HTR-8/SVneo (cell line): ENCODE data around the gene CIAO2B.
A peak's percentile ranks its signal among the peaks of the same experiment; 100 is the strongest.
"Not testable (repeated sequence)": the region's sequence is repeated elsewhere in the genome, so short reads cannot be mapped to it uniquely, and the experiment has no call there.

Experiments
- DNase-seq: peaks from one replicate; pipeline ENCODE4 v3.0.0; 2011; ENCODE audit warnings: low spot score, mixed read lengths; ENCODE audit not compliant: insufficient read length
- FAIRE-seq: peaks from 2 replicates; lab custom pipeline; 2011; peaks lifted over from hg19 to GRCh38; lab: Jason Lieb, UNC

CIAO2B gene

DNA sequence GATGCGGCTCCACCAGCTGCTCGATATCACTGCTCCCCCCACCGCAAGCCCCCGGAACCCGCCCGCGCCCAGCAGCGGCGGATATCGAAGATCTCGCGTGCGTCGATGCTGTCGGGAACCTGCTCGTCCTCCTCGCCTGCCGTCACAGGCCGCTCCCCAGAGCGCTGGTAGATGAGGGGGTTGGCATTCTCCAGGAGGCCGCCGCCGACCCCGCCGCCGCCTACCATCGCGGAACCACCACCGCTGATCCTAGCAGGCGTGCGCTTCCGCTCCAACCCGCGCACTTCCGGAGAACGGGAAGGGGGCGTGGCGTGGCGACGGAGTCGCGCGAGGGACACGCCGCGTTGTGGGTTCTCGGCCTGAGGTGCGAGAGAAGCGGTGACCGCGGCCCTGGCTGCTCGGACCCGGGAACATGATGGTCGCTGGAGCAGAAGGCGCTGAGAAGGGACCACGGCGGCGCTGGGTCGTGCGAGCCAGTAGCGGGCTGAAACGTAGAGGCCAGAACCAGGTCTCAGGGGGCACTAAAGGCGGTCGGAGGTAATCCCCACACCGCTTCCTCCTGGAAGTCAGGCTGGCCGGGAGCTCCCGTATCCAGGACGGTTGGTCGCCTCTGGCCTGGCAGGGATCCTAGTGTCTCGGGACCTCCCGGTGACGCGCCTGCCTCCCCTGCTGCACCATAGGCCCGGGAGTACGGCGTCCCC lies at the start of gene CIAO2B:
Gene CIAO2B, minus strand, starts transcription at position 265 of the 701 bp plus-strand sequence. Its CDS starts 38 bp downstream, at position 227.
- FAIRE-seq, result peak; percentile 99
- peak; percentile 87 for DNase-seq

DNA sequence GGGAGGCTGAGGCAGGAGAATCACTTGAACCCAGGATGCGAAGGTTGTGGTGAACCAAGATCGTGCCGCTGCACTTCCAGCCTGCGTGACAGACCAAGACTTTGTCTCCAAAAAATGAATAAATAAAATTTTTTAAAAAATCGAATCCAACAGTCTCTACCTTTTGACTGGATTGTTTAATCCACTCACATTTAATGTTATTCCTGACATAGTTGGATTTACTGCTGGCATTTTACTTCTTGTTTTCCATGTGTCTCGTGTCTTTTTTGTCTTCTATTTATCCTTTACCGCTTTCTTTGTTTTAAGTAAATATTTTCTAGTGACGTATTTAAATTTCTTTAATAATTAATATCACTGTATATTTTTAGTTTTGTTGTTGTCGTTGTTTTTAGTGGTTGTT lies 48.8 kb upstream of the CIAO2B start:
- DNase-seq (no peak), FAIRE-seq (no peak)

DNA sequence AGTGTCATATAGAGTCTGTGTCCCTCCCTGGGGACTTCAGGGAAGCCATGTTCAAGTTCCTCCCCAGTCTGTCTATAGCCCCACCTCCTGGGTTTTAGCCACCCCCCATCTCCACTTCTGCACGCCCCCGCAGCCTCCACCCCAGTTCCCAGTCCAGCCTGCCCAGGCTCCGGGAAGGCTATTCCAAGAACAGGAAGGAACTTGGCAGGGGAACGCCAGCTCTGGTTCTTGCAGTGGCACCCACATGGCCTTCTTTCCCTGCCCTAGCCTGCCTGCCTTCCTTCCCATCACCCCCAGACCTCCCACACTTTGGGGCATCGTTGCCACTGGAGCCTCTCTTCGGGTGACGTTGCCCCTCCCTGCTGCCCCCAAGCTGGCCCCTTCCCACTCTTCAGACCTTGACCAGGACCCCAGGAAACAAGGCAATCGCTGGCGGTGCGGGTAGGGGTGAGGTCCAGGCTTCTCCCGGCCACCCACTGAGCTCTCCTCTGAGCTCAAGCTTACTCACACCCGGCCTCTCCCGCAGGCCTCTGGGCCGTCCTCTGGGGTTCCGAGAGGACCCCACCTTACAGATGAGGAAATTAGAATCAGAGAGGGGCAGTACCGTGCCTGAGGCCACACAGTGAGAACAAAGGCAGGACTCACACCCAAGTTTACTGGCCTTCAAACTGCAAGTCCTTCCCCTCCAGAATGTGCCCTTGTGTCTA lies 45.0 kb upstream of the CIAO2B start:
- FAIRE-seq (no peak), DNase-seq (no peak)

DNA sequence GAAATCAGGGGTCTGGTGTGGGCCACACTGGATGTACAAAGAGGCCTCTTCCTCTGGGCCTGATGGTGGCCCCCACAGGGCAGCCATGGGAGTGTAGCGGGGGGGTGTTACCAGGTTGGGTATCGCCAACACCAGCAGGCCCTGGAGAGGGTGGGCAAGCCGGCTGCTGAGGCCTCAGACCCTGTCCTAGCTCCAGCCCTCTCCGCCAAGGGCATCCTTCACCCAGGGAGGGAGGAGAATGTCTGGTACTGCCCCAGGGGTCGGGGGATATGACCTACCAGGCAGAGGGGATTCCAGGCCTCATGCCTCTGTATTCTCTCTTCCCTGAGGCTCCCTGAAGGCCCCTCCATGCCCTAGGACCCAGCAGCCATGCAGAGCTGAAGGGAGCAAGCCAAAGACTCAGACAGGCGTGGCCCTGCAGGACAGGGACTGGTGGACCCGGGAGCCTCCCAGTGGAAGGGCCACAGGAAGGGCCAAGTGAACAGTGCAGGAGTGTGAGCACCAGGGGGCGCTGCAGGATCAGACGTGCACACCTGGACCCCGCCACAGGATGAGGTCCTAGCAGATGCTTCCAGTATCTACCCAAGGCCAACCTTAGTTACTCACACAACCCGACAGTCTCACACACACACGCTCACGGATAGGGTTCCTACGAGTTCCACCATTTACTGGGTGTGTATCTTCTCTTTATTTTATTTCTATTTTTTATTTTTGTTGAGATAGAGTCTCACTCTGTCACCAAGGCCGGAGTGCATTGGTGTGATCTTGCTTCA lies 43.3 kb upstream of the CIAO2B start:
- DNase-seq, result peak; percentile 93
- FAIRE-seq, result peak; percentile 90

DNA sequence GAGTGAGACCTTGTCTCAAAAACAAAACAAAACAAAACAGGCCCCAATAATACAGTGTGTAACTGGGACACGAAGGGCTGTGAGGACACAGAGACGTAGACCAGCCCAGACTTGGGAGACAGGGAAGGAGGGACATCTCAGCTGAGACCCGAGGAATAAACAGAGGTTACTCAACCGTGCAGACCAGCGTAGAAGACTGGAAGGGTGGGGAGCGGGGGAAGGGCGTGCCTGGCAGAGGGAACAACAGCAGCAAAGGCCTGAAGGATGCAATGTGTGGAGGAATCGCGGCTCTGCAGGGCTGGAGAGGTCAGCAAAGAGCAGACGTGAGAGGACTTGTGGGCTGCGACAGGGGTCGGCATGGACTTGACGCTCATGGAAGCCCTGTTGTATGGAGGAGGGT lies 42.5 kb upstream of the CIAO2B start:
- FAIRE-seq, result no peak

DNA sequence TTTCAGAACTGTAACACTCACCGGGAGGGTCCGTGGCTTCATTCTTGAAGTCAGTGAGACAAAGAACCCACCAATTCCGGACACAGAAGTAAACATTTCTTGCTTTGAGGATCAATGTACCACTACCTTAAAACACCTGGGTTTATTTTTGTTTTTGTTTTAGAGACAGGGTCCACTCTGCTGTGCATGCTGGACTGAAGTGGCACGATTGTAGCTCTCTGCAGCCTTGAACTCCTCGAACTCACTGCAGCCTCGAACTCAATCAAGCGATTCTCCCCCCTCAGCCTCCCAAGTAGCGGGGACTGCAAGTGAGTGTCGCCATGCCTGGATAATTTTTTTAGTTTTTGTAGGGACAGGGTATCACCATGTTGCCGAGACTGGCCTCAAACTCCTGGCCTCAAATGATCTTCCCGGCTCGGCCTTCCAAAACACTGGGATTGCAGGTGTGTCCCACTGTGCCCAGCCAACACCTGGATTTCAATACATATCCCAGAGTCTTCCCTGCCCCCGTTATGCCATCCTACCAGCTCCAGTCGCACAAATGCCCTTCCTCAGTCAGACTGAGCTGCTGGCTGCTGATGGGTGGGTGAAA lies 41.2 kb upstream of the CIAO2B start:
- FAIRE-seq, result no peak

More for the DNA sequence above, 42.5 kb upstream of the CIAO2B start:
- DNase-seq, result no peak

DNA sequence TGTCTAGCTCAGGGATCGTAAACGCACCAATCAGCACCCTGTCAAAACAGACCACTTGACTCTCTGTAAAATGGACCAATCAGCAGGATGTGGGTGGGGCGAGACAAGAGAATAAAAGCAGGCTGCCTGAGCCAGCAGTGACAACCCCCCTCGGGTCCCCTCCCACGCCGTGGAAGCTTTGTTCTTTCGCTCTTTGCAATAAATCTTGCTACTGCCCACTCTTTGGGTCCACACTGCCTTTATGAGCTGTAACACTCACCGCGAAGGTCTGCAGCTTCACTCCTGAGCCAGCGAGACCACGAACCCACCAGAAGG lies 40.7 kb upstream of the CIAO2B start:
- not testable (repeated sequence) for DNase-seq, FAIRE-seq

More for the DNA sequence above, 41.2 kb upstream of the CIAO2B start:
- DNase-seq, result no peak

DNA sequence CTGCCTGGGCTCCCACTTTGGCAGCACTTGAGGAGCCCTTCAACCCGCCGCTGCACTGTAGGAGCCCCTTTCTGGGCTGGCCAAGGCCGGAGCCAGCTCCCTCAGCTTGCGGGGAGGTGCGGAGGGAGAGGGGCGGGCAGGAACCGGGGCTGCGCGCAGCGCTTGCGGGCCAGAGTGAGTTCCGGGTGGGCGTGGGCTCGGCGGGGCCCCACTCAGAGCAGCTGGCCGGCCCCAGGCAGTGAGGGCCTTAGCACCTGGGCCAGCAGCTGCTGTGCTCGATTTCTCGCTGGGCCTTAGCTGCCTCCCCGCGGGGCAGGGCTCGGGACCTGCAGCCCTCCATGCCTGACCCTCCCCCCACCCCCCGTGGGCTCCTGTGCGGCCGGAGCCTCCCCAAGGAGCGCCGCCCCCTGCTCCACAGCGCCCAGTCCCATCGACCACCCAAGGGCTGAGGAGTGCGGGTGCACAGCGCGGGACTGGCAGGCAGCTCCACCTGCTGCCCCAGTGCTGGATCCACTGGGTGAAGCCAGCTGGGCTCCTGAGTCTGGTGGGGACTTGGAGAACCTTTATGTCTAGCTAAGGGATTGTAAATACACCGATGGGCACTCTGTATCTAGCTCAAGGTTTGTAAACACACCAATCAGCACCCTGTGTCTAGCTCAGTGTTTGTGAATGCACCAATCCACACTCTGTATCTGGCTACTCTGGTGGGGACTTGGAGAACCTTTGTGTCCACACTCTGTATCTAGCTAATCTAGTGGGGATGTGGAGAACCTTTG lies 40.1 kb upstream of the CIAO2B start:
- DNase-seq, FAIRE-seq: not testable (repeated sequence)

DNA sequence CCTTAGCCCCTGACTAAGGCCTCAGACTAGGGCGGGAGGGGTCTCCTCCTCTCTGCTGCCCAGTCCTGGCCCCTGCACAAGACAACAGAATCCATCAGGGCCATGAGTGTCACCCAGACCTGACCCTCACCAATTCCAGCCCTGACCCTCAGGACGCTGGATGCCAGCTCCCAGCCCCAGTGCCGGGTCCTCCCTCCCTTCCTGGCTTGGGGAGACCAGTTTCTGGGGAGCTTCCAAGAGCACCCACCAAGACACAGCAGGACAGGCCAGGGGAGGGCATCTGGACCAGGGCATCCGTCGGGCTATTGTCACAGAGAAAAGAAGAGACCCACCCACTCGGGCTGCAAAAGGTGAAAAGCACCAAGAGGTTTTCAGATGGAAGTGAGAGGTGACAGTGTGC lies 39.5 kb upstream of the CIAO2B start:
- no peak for FAIRE-seq
- DNase-seq, result no peak

DNA sequence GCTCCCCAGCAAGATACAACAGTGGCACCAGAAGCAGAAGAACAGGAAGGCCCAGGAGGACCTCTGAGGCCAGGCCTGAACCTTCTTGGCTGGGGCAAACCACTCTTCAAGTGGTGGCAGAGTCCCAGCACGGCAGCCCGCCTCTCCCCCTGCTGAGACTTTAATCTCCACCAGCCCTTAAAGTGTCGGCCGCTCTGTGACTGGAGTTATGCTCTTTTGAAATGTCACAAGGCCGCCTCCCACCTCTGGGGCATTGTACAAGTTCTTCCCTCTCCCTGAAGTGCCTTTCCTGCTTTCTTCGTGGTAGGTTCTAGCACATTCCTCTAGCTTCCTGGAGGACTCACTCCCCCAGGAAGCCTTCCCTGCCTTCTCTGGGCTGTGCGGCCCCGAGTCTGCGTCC lies 38.8 kb upstream of the CIAO2B start:
- no peak for FAIRE-seq
- no peak for DNase-seq

DNA sequence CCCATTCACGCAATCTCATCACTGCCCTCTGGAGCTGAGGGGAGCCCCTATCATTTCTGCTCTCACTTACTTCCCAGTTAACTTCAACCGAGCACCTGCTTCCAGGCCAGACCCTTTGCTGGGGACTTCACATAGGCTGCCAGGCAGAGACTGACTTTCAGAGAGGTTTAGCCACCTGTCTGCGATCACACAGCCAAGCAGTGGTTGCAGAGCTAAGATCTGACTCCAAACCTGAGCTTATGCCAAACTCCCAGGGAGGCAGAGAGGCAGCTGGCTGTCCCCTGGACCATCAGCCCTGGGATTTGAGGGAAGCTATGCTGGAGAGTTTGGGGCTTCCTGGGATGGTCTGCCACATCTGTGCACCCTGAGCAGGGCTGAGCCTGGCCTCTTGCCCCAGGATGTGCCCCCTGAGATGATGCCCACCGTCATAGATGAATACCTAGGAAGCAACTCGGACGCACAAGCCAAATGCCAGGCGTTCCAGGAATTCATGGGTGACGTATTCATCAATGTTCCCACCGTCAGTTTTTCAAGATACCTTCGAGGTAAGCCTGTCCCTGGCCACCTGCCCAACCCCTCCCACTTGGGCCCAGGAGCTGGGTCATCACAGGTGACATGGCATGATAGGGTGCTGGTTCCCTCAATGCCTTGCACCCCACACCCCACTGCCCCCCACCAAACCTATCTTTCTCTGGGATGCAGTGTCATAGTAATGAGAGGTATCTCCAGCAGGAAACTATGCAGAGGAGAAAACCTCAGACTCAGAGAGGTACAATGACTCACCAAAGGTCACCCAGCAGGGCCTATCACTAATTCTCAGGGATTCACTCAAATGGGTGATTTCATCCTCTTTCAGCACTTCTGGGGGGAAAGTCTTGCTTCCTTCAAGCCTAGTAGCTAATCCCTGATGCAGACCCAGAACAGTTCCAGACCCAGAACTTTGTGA lies 36.8 kb upstream of the CIAO2B start:
- peak; percentile 87 for FAIRE-seq
- DNase-seq, result peak; percentile 41

DNA sequence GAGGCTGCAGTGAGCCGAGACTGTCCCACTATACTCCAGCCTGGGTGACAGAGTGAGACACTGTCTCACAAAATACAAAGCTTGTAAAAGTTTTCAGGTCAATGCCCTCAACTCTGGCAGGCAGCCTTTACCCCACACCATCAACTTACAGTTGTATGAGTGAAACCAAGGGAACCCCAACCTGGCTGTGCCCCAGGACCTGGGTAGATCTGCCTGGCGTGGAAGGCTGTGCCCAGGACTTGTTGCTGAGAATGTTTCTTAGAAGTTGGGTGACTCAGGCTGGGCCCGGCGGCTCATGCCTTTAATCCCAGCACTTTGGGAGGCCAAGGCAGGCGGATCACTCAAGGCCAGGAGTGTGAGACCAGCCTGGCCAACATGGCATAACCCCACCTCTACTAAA lies 34.6 kb upstream of the CIAO2B start:
- DNase-seq (no peak), FAIRE-seq (no peak)

DNA sequence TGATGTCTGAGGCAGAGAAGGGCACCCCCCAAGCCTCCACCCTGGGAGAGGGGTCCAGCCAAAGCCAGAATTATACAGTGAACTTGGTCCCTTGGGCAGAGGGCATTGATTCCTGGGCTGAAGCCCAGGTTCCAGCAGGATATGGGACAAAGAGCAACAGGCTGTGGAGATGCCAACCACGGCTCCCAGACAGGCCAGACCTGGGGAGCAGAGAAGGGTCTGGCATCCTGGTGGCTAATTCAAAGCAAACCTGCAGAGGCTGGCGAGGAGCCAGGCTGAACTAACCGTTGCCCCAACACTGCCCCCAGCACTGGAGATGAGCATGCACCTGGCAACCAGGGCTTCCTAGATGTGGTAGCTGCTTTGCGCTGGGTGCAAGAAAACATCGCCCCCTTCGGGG lies 29.8 kb upstream of the CIAO2B start:
- no peak for DNase-seq
- FAIRE-seq, result no peak

DNA sequence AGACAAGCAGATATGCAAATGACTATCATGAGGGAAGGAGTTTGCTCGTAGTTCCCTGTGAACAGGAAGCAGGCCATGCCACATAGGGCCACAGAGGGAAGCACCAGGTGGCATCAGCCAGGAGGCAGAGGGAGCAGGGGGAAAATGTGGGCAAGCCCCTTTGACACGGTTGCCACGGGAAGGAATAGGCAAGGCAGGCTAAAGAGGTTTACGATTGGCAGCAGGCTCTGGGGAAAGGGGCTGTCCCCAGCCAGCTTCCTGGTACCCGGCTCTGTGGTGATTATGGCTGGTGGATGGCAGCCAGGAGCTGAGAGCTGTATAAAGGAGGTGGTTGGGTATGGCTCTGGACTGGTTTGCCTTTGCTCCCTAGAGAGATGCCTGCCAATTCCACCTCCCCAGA lies 27.7 kb upstream of the CIAO2B start:
- DNase-seq (no peak), FAIRE-seq (no peak)

DNA sequence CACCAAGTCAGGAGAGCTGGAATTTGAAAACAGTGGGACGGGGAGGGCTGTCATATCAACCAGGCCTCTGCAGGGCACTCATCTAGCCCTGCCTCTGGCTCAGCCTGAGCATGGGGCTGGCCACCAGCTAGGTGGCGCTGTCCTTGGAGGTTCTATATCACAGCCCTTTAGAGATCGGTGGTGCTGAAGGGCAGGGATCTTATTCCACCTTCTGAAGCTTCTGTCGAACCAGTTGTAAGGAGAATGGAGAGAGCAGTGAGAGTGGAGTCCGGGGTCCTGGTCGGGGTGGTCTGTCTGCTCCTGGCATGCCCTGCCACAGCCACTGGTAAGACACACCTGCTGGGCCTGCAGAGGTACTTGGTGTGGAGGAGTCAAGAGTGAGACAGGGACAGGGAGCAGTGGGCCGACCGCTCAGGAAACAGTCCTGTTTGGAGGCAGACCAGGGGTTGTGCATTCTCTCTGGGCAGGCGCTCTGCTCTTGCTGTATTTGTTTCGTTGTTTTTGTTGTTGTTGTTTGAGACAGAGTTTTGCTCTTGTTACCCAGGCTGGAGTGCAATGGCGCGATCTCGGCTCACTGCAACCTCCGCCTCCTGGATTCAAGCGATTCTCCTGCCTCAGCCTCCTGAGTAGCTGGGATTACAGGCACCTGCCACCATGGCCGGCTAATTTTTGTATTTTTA lies 27.0 kb upstream of the CIAO2B start, which contains the start of gene CES3:
Gene CES3, plus strand, starts transcription at position 202 of the 680 bp plus-strand sequence. Its CDS starts 42 bp downstream, at position 244.
- DNase-seq (peak; percentile 87), FAIRE-seq (peak; percentile 97)

DNA sequence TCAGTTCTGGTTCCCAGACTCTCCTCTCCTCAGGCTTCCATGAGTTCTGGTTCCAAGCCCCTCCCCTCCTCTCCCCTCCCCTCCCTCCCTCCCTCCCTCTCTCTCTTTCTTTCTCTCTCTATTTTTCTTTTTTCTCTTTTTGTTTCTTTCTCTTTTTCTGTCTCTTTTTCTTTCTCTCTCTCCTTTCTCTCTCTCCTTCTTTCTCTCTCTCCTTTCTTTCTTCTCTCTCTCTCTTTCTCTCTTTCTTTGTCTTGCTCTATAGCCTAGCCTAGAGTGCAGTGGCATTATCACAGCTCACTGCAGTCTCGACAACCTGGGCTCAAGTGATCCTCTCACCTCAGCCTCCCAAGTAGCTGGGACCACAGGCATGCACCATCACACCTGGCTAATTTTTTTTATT lies 26.1 kb upstream of the CIAO2B start:
- FAIRE-seq (no peak), DNase-seq (no peak)

DNA sequence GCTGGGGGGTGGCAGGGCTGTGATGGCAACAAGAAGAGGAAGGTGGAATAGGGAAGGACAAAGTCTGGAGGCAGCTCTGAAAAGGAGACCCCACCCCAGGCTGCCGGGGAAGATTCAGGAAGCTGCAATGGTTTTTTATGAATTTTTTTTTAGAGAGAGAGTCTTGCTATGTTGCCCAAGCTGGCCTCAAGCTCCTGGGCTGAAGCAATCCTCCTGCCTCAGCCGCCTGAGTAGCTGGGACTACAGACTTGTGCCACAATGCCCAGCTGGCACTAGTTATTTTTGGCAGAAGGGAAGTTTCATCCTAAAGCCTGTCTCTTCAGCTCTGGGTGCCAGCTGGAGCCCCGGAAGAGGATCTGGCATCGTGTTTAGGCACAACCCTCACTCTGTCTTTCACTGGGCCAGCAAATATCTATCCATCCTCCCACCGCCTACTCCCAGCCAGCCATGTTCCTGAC lies 25.5 kb upstream of the CIAO2B start:
- DNase-seq (no peak), FAIRE-seq (no peak)
